ENCODE measurements around the gene TLCD3A. TPM values are rescaled to one million over a fixed set of nuclear protein-coding genes. Genes with fewer than 3 reads are reported as not detected.

The TLCD3A gene
- total and polyA plus RNA-seq, 2 of the 4 experiments (the other 2 are of a cell fraction), result 15.2 to 35.0 TPM

- ATAC-seq (ENCODE audit: low read depth), result no peak
Measured at GRCh38 chr17:773016-773415, 40.6 kb downstream of the TLCD3A start.

More at GRCh38 chr17:773016-773415, 40.6 kb downstream of the TLCD3A start:
- H2BK20ac ChIP-seq (ENCODE audit: low read depth, low read length), result no peak overlapping the region
- H3K18ac ChIP-seq (ENCODE audit: low read depth, low read length), result no peak overlapping the region
- intact Hi-C loops (cut with micrococcal nuclease) (no loop called here), in situ Hi-C loops (cut with MboI; ENCODE audit: low sequenced_read_pairs) (no loop called here), dilution Hi-C loops (cut with HindIII; ENCODE audit: low sequenced_read_pairs, unreplicated experiment) (no loop called here)
- H3K4me3 ChIP-seq (ENCODE audit: insufficient read depth, low read depth, low read length), result no peak overlapping the region
- no peak overlapping the region for H2BK5ac ChIP-seq (ENCODE audit: low read depth, low read length, poor library complexity, severe bottlenecking)
- no peak overlapping the region for H3K9ac ChIP-seq (ENCODE audit: low read depth, low read length)
- no peak overlapping the region for H3K4ac ChIP-seq (ENCODE audit: low read depth, low read length)
- CTCF ChIA-PET, result interaction anchor here (0.6 kb wide), 1 partner anchor 600 kb away, joined by 4 read pairs; no protein-coding TSS in a partner anchor
- no peak overlapping the region for H3K56ac ChIP-seq (ENCODE audit: extremely low read depth, insufficient read depth, low read length)
- no peak overlapping the region for H2BK120ac ChIP-seq (ENCODE audit: low read depth, low read length)
- H2AK5ac ChIP-seq (ENCODE audit: low read depth, low read length), result no peak overlapping the region
- no peak overlapping the region for H4K91ac ChIP-seq (ENCODE audit: insufficient read depth, low read depth, low read length)
- POLR2A ChIA-PET (ENCODE audit: unreplicated experiment), result no interaction called here
- no peak overlapping the region for H4K5ac ChIP-seq (ENCODE audit: low read depth, low read length)
- H2AK9ac ChIP-seq (replicated peaks; ENCODE audit: low read depth, low read length, poor library complexity), result no peak overlapping the region
- H3K14ac ChIP-seq (replicated peaks; ENCODE audit: low read depth, low read length), result no peak overlapping the region
- no peaks in the 10 kb centered on the region for H3K4me1 ChIP-seq (ENCODE audit: control insufficient read depth, insufficient read depth, low read length)
- no peak for DNase-seq
- H2BK15ac ChIP-seq (ENCODE audit: low read depth, low read length), result no peak overlapping the region
- no peak overlapping the region for H2AFZ ChIP-seq (replicated peaks; ENCODE audit: low read length, poor library complexity)
- no peak overlapping the region for H3K27ac ChIP-seq (ENCODE audit: insufficient read depth, low read length)
- H4K8ac ChIP-seq (ENCODE audit: low read depth in 2 of 2, low read length in 2 of 2), result no peak overlapping the region
- H4K20me1 ChIP-seq (ENCODE audit: insufficient read depth, low read length), result no peaks in the 10 kb centered on the region
- no TSS peak for BruUV-seq (replicated peaks)
- TF ChIP-seq CEBPB (IDR thresholded peaks at IDR 0.05; ENCODE audit: low read depth, low read length), result no peak
- no peak for TF ChIP-seq CHD1 (IDR thresholded peaks at IDR 0.05; ENCODE audit: low read depth, low read length)
- TF ChIP-seq FOS (IDR thresholded peaks at IDR 0.05; ENCODE audit: low read depth, low read length), result no peak
- no peak for TF ChIP-seq BHLHE40 (IDR thresholded peaks at IDR 0.05; ENCODE audit: low read depth, low read length)
- TF ChIP-seq RCOR1 (IDR thresholded peaks at IDR 0.05; ENCODE audit: insufficient replicate concordance, low read length), result no peak
- TF ChIP-seq RFX5 (IDR thresholded peaks at IDR 0.05; ENCODE audit: low read depth, low read length), result no peak
- no peak for TF ChIP-seq MAFK (IDR thresholded peaks at IDR 0.05; ENCODE audit: low read depth, low read length)
- TF ChIP-seq MAZ (IDR thresholded peaks at IDR 0.05; ENCODE audit: borderline replicate concordance, low read depth, low read length), result no peak
- TF ChIP-seq, protein P1, sequence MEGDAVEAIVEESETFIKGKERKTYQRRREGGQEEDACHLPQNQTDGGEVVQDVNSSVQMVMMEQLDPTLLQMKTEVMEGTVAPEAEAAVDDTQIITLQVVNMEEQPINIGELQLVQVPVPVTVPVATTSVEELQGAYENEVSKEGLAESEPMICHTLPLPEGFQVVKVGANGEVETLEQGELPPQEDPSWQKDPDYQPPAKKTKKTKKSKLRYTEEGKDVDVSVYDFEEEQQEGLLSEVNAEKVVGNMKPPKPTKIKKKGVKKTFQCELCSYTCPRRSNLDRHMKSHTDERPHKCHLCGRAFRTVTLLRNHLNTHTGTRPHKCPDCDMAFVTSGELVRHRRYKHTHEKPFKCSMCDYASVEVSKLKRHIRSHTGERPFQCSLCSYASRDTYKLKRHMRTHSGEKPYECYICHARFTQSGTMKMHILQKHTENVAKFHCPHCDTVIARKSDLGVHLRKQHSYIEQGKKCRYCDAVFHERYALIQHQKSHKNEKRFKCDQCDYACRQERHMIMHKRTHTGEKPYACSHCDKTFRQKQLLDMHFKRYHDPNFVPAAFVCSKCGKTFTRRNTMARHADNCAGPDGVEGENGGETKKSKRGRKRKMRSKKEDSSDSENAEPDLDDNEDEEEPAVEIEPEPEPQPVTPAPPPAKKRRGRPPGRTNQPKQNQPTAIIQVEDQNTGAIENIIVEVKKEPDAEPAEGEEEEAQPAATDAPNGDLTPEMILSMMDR (conservative IDR thresholded peaks at IDR 0.05; ENCODE audit: low read depth, low read length), result no peak
- TF ChIP-seq NFE2L2 (IDR thresholded peaks at IDR 0.05; ENCODE audit: low read depth, low read length), result no peak
- TF ChIP-seq ELK1 (IDR thresholded peaks at IDR 0.05; ENCODE audit: borderline replicate concordance, low read depth, low read length), result no peak
- no peak for TF ChIP-seq POLR2A (IDR thresholded peaks at IDR 0.05; ENCODE audit: low read depth, low read length)
- TF ChIP-seq RAD21 (IDR thresholded peaks at IDR 0.05; ENCODE audit: low read length), result no peak
- no peaks in the 10 kb centered on the region for H3K9me1 ChIP-seq (ENCODE audit: insufficient read depth, low read length)
- no peaks in the 10 kb centered on the region for H3K9me3 ChIP-seq (ENCODE audit: control insufficient read depth, insufficient read depth, low read length)
- H3K36me3 ChIP-seq (ENCODE audit: control insufficient read depth, insufficient read depth, low read length), result peaks cover 49% of the 10 kb centered on the region
- no peaks in the 10 kb centered on the region for H3K27me3 ChIP-seq (ENCODE audit: control insufficient read depth, insufficient read depth, low read length)
- H3K23ac ChIP-seq (ENCODE audit: low read depth, low read length), result no peak overlapping the region
- WGBS, 2 experiments (ENCODE audit: extremely low coverage in 2 of 2, insufficient read length in 1 of 2), result 100% methylated on average over 2 of the region's 5 CpGs; no CpG with 5 or more reads in 1 of the 2 experiments
- H3K4me2 ChIP-seq (ENCODE audit: low read depth, low read length), result no peak overlapping the region
- peaks cover 9 to 27% of the 10 kb centered on the region in 2 experiments for H3K79me1 ChIP-seq (ENCODE audit: low read depth in 1 of 2, low read length in 2 of 2)
